OCI-M2 (cell line): ENCODE data around the gene MYO10.

Source experiments
- DNase-seq: peaks from one replicate; lab custom pipeline; 2025; ENCODE audit not compliant: unreplicated experiment; lab: John Stamatoyannopoulos, UW

Gene MYO10

GRCh38 chr5:16918156-16918555 is 17.9 kb downstream of the MYO10 start:
- no peak for DNase-seq

GRCh38 chr5:16916262-16916878 is 19.7 kb downstream of the MYO10 start:
- no peak for DNase-seq

DNA sequence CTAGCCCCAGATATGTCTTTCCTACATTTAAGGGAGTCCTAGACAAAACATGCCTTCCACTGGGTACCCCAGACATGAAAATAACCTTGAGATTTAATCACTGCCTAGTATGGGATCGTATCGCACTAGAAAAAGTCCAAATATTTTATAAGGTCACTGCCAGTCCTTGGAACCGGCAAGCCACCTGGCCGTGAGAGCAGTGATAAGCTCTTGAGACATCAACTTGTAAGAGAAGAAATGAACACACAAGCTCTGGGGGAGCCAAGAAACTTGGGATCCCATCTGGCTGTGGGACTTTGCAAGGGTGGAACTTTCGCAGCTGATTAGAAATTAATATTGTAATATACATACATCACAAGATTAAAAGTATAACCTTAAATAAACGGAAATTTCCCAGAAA is 21.5 kb downstream of the MYO10 start:
- no peak for DNase-seq

DNA sequence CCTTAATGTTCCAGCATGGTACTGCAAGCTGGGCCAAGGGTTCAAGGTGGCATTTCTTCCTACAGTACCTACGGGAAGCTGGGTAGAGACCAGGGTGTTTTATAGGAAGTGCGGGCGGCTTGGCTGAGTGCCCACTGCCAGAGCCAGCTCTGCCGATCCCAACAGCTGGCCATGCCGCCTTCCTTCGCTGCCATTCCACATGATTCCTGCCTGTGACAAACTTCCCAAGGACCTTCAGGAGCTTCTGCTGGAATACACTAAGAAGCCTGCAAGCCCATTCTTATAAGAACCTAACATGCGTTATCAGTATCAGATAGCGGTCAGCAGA is 22.0 kb downstream of the MYO10 start:
- no peak for DNase-seq

- DNase-seq: no peak
Measured at GRCh38 chr5:16913187-16914107, 22.6 kb downstream of the MYO10 start.

- no peak for DNase-seq
Measured at GRCh38 chr5:16912080-16912479, 24.0 kb downstream of the MYO10 start.

- no peak for DNase-seq
Measured at GRCh38 chr5:16909464-16909863, 26.6 kb downstream of the MYO10 start.

GRCh38 chr5:16907270-16907669 is 28.8 kb downstream of the MYO10 start:
- no peak for DNase-seq

DNA sequence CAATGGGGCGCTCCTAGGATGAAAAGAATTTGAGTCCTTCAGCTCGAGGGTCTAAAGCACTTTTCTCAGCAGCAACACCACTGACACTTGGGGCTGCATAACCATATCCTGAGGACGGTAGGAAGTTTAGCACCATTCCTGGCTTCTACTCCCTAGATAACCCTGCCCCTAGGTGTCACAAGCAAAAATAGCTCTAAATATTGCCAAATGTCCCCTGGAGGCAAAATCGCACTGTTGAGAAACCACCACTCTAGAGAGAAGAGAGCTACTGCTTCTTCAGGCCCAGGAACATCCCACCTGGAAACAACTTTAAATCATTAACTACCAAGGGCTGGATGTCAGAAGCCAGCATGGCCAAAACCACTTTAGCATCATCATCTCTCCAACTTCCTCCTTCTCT is 29.8 kb downstream of the MYO10 start:
- no peak for DNase-seq

GRCh38 chr5:16903480-16904300 is 32.4 kb downstream of the MYO10 start:
- no peak for DNase-seq

DNA sequence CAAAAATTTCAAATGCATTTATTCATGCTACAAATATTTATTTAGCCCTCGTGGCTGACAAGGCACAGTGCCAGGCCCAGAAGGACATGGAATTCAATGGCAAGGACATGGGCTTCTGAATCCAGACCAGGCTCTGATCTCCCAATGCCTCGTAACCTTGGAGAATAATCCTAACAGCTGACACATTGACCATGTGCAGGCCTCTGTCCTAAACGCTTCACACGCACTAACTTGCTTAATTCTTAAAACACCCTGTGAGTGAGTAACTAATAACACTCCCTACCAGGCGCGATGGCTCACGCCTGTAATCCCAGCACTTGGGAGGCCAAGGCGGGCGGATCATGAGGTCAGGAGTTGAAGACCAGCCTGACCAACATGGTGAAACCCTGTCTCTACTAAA is 33.2 kb downstream of the MYO10 start:
- no peak for DNase-seq

- no peak for DNase-seq
Measured at GRCh38 chr5:16901021-16901644, 35.0 kb downstream of the MYO10 start.

DNA sequence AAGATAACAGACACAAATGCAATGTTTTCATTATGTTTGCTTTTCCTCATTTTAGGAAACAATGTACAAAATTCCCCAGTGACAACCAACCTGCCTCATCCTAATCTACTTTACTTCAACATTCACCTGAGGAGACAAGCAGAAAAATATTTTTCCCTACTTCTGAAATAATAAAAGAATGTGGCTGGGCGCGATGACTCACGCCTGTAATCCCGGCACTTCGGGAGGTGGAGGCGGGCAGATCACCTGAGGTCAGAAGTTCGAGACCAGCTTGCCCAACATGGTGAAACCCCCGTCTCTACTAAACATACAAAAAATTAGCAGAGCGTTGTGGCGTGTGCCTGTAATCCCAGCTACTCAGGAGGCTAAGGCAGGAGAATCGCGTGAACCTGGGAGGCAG is 36.9 kb downstream of the MYO10 start:
- DNase-seq: no peak

GRCh38 chr5:16897800-16898199 is 38.3 kb downstream of the MYO10 start:
- DNase-seq: no peak

- no peak for DNase-seq
Measured at GRCh38 chr5:16897284-16897704, 38.8 kb downstream of the MYO10 start.

GRCh38 chr5:16896767-16897166 is 39.3 kb downstream of the MYO10 start:
- DNase-seq: no peak

DNA sequence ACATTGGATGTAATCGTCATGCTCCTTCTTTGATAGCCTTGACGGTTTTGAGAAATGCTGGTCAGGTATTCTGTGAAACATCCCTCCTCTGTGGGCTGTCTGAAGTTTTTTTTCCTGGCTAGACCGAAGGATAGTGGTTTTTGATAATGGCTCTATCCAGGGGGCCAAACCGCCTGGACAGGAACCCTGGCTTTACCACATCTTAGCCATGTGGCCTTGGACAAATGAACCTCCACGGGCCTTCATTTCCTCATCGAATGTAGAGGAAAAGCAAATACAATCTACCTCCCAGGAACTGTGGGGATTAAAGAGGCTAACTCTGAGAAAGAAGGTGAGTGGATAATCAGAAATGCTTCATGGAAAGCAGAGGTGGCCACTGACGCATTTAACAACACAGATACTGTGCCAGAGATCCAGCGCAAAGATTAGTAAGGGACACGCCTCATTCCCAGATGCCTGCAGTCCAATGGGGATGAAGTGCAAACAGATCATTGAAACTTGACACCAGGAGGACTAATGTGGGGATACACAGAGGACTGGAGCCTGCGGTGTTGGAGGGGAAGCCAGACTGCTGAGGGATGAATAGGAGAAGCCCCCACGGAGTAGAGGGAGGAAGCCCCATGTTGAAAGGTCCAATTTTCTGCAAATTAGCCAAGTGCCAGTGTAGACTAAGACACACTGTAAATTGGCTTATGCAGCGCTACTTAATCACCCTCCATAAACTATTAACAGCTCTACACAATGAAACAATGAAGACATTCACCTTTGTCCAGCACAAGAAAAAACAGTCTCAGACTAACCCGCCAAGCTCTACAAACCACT is 41.6 kb downstream of the MYO10 start:
- no peak for DNase-seq

DNA sequence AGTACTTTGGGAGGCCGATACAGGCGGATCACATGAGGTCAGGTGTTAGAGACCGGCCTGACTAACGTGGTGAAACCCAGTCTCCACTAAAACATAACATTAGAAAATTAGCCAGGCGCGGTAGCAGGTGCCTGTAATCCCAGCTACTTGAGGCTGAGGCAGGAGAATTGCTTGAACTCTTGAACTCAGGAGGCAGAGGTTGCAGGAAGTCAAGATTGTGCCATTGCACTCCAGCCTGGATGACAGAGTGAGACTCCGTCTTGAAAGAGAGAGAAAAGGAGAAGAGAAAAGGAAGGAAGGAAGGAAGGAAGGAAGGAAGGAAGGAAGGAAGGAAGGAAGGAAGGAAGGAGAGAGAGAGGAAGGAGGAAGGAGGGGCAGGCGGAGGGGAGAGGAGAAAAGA is 45.1 kb downstream of the MYO10 start:
- no peak for DNase-seq

DNA sequence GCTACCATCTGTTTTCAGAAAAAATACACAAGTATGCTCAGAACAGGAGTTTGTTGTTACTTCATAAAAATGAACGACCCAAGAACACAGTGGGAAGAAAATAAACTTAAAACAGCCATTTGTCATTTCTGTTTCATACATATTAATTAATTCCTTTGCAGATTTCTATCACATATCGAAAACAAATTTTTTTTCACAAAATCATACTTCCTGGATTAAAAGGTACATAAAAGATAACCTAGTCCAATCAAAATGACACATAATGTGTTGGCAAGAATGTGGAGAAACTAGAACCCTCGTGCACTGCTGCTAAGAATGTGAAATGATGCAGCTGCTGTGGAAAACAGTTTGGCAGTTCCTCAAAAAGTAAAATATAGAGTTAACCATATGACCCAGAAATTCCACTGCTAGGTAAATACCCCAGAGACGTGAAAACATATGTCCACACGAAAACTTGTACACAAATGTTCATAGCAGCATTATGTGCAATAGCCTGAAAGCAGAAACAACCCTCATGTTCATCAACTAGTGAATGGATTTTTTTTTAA is 46.0 kb downstream of the MYO10 start:
- no peak for DNase-seq
